Activated CD4-positive, CD25-positive, alpha-beta regulatory T cell treated with anti-CD3 and anti-CD28 coated beads, Interleukin-2, amount 50 U/mL, for 24 hours (primary cell): ENCODE measurements around the gene LARGE2.
"Not testable (repeated sequence)": the region's sequence is repeated elsewhere in the genome, so short reads cannot be mapped to it uniquely, and the experiment has no call there.

Experiments used
- ATAC-seq, 2 donors: fragments of 150-1000 bp; cut with Tn5 transposase; one replicate each; pipeline ENCODE4 v1.10.0; 2021; ENCODE audit warnings: mild to moderate bottlenecking in 1 of 2, moderate library complexity in 1 of 2

LARGE2 gene

DNA sequence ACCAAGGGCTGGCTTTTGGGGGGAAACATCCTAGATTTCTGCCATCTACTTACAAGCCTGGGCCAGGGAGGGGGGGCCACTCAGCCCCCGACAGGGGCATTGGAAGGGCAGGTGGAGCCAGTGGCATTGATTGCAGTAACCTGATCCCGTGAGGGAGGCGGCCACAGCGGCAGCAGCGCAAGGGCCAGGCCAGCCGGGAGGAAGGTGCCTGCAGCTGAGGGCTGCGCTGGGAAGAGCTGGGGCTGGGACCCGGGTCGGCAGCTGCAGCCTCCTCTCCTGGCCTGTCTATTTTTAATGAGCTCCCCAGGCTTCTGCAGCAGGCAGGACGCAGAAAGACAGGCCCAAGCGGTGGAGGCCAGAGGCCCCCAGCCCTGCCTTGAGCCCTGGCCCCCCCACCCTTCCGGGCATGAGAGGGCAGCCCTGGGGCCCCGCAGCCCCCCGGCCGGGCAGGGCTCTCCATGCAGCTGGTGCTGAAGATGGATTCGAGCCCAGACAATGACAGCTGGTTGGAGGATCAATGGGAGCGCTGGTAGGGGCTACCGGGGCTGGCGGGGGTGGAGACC lies 26.0 kb upstream of the LARGE2 start:
- ATAC-seq, result no peak

- ATAC-seq, result no peak
These were observed 24.9 kb upstream of the LARGE2 start for GRCh38 chr11:45897556-45897955.

- ATAC-seq, result no peak
These were observed 23.4 kb upstream of the LARGE2 start for GRCh38 chr11:45899086-45899447.

DNA sequence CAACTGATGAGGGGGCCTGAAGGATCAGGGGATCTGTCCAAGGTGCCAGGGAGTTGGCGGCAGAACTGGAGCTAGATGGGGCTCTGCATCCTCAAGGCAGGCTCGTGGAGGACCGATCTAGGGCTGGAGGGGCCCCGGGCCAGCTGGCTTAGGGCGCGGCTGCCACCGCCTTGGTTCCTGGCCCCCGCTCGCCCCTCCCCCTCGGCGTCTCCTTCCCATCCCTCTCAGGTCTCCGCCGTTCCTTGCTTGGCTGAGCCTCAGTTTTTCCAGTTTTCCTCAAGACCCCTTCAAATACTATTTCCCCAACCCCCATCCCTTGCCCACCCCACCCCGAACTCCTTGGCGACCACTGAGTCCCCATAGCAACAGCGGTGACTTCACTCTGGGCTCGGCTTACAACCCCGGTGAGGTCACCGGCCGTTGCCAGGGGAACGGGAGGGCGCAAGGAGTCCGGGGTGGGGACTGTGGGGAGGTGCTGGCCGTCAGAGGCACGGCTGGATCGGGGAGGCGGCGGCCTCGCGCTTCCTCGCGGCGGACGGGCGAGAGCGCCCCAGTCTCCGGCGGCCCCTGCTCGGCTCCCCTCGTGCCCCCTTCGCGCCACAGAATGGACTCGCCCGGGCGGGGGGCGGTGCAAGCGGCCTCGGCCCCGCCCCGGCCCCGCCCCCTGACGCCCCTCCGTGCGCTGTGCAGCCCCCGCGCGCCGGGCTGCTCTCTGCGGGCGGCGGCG lies 22.8 kb upstream of the LARGE2 start:
- ATAC-seq, result peak; percentile 75 to 83

- ATAC-seq, result not testable (repeated sequence)
These were observed 22.2 kb upstream of the LARGE2 start for GRCh38 chr11:45900175-45900800.

- ATAC-seq, result no peak
These were observed 21.4 kb upstream of the LARGE2 start for GRCh38 chr11:45900916-45901617.

DNA sequence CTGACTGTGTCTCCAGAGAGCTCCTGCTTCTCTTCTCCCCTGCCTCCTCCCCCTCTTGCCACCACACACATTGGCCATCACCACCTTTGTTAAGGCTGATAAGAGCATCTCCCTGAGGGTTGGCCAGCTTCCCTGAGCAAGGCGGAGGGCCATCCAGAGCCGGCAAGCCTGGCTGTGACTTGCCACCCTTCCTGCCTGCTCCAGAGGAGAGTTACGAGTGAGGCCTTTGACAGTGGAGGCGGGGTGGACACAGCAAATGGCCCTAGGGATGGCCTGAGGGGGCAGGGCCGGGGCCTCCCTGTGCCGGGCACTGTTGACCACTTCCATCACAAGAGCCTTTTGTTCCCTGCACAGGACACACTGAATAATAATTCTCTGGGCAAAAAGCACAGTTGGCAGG lies 20.8 kb upstream of the LARGE2 start:
- ATAC-seq, result no peak

DNA sequence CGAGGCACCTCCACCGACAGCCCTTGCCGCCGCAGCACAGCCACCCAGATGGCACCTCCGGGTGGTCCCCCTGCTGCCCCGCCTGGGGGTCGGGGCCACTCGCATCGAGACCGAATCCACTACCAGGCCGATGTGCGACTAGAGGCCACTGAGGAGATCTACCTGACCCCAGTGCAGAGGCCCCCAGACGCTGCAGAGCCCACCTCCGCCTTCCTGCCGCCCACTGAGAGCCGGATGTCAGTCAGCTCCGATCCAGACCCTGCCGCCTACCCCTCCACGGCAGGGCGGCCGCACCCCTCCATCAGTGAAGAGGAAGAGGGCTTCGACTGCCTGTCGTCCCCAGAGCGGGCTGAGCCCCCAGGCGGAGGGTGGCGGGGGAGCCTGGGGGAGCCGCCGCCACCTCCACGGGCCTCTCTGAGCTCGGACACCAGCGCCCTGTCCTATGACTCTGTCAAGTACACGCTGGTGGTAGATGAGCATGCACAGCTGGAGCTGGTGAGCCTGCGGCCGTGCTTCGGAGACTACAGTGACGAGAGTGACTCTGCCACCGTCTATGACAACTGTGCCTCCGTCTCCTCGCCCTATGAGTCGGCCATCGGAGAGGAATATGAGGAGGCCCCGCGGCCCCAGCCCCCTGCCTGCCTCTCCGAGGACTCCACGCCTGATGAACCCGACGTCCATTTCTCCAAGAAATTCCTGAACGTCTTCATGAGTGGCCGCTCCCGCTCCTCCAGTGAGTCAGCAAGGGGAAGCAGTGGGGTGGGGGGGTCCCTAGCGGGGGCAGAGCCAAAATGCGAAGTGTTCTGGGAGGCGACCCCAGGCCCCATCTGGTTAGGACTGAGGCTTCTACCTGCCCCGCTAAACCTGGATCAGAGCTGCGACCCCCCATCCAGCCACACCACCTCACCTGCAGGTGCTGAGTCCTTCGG lies 19.7 kb upstream of the LARGE2 start:
- ATAC-seq, result no peak

DNA sequence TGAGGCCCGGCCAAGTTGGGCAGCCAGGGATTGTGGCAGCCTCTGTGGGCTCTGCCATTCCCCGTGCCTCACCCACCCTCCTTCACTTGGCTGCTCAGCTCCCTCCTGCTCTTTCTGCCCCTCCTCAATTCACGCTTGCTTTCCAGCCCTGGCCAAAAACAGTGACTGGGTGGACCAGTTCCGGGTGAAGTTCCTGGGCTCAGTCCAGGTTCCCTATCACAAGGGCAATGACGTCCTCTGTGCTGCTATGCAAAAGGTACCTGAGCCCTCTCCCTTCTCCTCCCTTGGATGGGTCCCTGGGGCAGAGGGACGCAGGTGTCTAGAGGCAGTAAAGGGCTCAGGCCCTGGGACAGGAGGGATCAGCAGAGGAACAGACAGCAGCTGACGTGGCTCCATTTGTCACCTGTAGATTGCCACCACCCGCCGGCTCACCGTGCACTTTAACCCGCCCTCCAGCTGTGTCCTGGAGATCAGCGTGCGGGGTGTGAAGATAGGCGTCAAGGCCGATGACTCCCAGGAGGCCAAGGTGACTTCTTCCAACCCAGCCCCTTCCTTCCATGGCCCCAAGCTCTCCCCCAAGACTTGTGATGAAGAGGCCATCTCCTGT lies 18.0 kb upstream of the LARGE2 start:
- no peak for ATAC-seq

GRCh38 chr11:45905095-45905494 lies 17.4 kb upstream of the LARGE2 start:
- no peak for ATAC-seq

DNA sequence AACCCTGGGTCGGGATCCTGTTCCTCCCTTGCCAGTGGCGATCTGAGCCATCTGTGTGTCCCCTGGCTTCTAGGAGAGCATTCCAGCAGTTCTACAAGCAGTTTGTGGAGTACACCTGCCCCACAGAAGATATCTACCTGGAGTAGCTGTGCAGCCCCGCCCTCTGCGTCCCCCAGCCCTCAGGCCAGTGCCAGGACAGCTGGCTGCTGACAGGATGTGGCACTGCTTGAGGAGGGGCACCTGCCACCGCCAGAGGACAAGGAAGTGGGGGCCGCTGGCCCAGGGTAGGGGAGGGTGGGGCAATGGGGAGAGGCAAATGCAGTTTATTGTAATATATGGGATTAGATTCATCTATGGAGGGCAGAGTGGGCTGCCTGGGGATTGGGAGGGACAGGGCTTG lies 16.9 kb upstream of the LARGE2 start:
- ATAC-seq, result not testable (repeated sequence)

DNA sequence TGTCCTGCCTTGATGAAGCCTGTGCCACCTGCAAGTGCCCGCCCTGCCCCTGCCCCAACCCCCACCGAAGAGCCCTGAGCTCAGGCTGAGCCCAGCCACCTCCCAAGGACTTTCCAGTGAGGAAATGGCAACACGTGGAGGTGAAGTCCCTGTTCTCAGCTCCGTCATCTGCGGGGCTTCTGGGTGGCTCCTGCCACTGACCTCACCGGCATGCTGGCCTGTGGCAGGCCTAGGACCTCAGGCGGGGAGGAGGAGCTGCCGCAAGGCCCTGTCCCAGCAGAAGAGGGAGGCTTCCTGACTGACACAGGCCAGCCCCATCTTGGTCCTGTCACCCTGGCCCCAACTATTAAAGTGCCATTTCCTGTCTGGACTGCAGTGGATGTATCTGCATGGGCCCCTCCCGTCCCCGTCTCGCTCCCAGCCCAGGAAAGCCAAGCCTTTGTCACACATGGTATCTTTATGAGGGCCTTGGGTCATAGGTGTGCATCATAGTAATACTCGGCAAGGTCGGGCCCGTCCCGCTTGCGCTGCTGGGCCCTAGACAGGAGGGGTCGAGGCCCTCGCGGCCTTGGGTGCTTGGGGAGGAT lies 16.3 kb upstream of the LARGE2 start:
- peak; percentile 15 to 22 for ATAC-seq

- no peak for ATAC-seq
These were observed 15.4 kb upstream of the LARGE2 start, which contains the start of gene FREY1 for GRCh38 chr11:45906965-45907611. TSS of gene FREY1 (minus strand) at chr11:45907271. CDS start at chr11:45907245, 26 bp downstream.

DNA sequence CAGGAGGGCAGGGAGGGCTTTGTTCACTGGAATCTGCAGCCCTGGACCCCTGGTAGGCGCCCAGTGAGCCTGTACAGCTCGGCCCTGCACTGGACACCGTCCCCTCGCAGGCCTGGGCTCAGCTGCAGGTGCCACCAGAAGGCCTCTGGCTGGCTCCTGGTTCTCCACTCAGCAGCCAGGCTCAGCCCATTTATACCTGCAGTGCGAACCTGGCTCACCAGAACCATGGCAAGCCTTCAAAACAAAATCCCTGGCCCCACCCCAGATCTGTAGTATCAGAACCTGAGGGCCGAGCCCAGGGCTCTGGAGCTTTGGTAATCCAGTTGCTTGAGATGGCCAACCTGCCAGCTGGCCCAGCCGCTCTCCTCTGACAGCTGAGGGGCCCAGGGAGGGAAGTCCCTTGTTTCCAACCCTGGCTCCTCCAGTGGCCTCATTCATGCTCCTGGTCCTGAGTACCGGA lies 14.5 kb upstream of the LARGE2 start:
- ATAC-seq, result no peak

GRCh38 chr11:45909594-45910475 lies 12.6 kb upstream of the LARGE2 start:
- ATAC-seq, result no peak

GRCh38 chr11:45910623-45911022 lies 11.8 kb upstream of the LARGE2 start:
- no peak for ATAC-seq

DNA sequence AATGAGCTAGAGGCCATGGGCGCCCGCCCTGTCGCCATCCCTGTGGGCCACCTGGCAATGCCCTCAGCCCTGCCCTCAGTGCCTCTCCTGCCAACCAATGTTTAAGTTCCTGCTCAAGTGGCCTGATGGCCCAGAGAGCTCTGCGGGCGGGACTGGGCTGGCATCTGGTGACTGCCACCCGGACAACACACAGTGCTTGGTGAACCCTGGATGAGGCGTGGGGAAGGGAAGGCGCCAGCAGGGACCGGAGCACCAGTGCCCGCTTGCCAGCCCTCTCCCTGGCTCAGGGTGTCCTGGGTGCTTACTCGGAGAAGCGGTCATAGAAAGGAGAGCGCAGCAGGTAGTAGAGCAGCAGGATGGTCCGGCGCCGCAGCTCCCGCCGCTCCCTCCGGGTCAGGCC lies 8.9 kb upstream of the LARGE2 start:
- ATAC-seq, result no peak

- no peak for ATAC-seq
These were observed 8.4 kb upstream of the LARGE2 start for GRCh38 chr11:45913942-45914635.

DNA sequence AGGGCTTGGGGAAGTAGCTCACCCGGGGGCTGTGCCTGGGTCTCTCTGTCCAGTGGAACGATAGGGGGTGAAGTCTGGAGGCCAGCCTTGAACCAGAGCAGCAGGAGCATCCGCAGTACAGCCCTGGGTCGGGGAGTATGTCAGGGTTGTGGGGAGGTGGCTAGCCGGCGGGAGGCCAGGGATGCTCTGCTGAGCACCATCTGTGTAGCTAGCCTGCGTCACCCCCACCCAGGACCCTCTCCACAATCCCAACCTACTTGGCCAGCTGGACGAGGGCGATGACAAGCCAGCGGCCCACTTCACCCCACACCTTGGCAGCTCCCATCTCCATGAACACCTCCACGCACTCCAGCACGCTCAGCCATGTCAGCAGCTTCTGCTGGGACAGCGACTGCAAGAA lies 7.0 kb upstream of the LARGE2 start:
- ATAC-seq, result no peak
